ENCODE data around the gene GPS2. TPM values are rescaled to one million over a fixed set of nuclear protein-coding genes. Genes with fewer than 3 reads are reported as not detected.

Gene GPS2
- total and polyA plus RNA-seq, 12 donors: 49.1 to 105 (median 58.8) TPM

- WGBS, 2 donors: 80 to 88% methylated on average over 9 of the region's 9 CpGs
- Histone ChIP-seq H3K4me1 (peaks cover 8 to 60% (median 46%) of the 10 kb centered on the region in 9 donors), H3K4me3 (no peak overlapping the region), H3K9me3 (no peaks in the 10 kb centered on the region), H3K36me3 (no peaks in the 10 kb centered on the region), H3K27ac (peak overlapping the region in 3 of 10 donors; percentile 7 to 36 (median 19)), H3K27me3 (no peaks in the 10 kb centered on the region)
- intact Hi-C loops (cut with DNase I): loop anchor here (2.0 to 10.0 kb wide), 11 partner anchors 38 to 330 kb away; partner anchors contain the start of genes FGF11 (in 5 of the 10), TMEM102 (in 5 of the 10), SENP3 (in 4 of the 10) and PLSCR3 (in 2 of the 10)
- ATAC-seq: no peak
- no peak for DNase-seq
- no peak for TF ChIP-seq CTCF (IDR thresholded peaks at IDR 0.05)
These were observed 39.2 kb upstream of the GPS2 start for GRCh38 chr17:7354262-7354843.

- peaks cover 0 to 3% (median 0%) of the 10 kb centered on the region in 9 donors for H3K36me3 ChIP-seq
These were observed 37.9 kb upstream of the GPS2 start for GRCh38 chr17:7352910-7353635.

GRCh38 chr17:7352503-7352889, 37.3 kb upstream of the GPS2 start:
- peaks cover 0 to 9% (median 0%) of the 10 kb centered on the region in 9 donors for H3K36me3 ChIP-seq
- intact Hi-C loops (cut with DNase I): loop anchor here (5.0 to 10.0 kb wide), 10 partner anchors 40 to 332 kb away; partner anchors contain the start of genes FGF11 (in 5 of the 10), TMEM102 (in 5 of the 10), SENP3 (in 4 of the 10) and PLSCR3 (in 2 of the 10)
- no peak for ATAC-seq
- DNase-seq: no peak
- H3K4me1 ChIP-seq: peaks cover 8 to 65% (median 46%) of the 10 kb centered on the region in 9 donors
- peak overlapping the region; percentile 96 to 100 (median 99) for H3K27ac ChIP-seq
- H3K4me3 ChIP-seq: peak overlapping the region; percentile 73 to 91 (median 84)
- WGBS, 2 donors: 30 to 31% methylated on average over 10 of the region's 10 CpGs
- no peaks in the 10 kb centered on the region for H3K27me3 ChIP-seq
- TF ChIP-seq CTCF (IDR thresholded peaks at IDR 0.05): peak in 3 of 9 donors; percentile 5 to 59 (median 26)
- no peaks in the 10 kb centered on the region for H3K9me3 ChIP-seq

More at GRCh38 chr17:7352910-7353635, 37.9 kb upstream of the GPS2 start:
- no peak for TF ChIP-seq CTCF (IDR thresholded peaks at IDR 0.05)
- ATAC-seq: no peak
- no peaks in the 10 kb centered on the region for H3K9me3 ChIP-seq
- DNase-seq: peak in 1 of 2 donors; percentile 22
- peaks cover 8 to 65% (median 46%) of the 10 kb centered on the region in 9 donors for H3K4me1 ChIP-seq
- intact Hi-C loops (cut with DNase I): loop anchor here (5.0 to 10.0 kb wide), 10 partner anchors 39 to 332 kb away; partner anchors contain the start of genes FGF11 (in 5 of the 10), TMEM102 (in 5 of the 10), SENP3 (in 4 of the 10) and PLSCR3 (in 2 of the 10)
- WGBS, 2 donors: 88 to 89% methylated on average over 37 of the region's 37 CpGs
- peak overlapping the region in 9 of 10 donors; percentile 73 to 91 (median 84) for H3K4me3 ChIP-seq
- H3K27me3 ChIP-seq: no peaks in the 10 kb centered on the region
- peak overlapping the region in 8 of 10 donors; percentile 96 to 100 (median 99) for H3K27ac ChIP-seq

Data from heart right ventricle (tissue), 16 donors.